HL-60/S4 treated with phorbol 12-myristate 13-acetate at 8.2 ng/mL for 4 days and 3 days (cell line): Measurements from ENCODE around the gene CCN5.
"Not testable (repeated sequence)": the region's sequence is repeated elsewhere in the genome, so short reads cannot be mapped to it uniquely, and the experiment has no call there.

Source experiments
- in situ Hi-C: fragments of 300-500 bp; cut with MboI; formaldehyde crosslinking; loops from 2 replicates; pipeline ENCODE4 v1.15.0; 2022; ENCODE audit warnings: low sequenced_read_pairs

CCN5 gene

GRCh38 chr20:44694159-44694558 is 21.0 kb upstream of the CCN5 start:
- in situ Hi-C loops: no loop called here

GRCh38 chr20:44695295-44695673 is 19.9 kb upstream of the CCN5 start:
- in situ Hi-C loops: no loop called here

GRCh38 chr20:44695674-44696300 is 19.4 kb upstream of the CCN5 start:
- in situ Hi-C loops: no loop called here

- in situ Hi-C loops: no loop called here
Observed at GRCh38 chr20:44696315-44696714, 18.9 kb upstream of the CCN5 start.

GRCh38 chr20:44697041-44697440 is 18.1 kb upstream of the CCN5 start:
- in situ Hi-C loops: not testable (repeated sequence)

GRCh38 chr20:44698351-44698750 is 16.8 kb upstream of the CCN5 start:
- in situ Hi-C loops: no loop called here

- in situ Hi-C loops: no loop called here
Observed at GRCh38 chr20:44700306-44700705, 14.9 kb upstream of the CCN5 start.

- in situ Hi-C loops: no loop called here
Observed at GRCh38 chr20:44701118-44701857, 13.9 kb upstream of the CCN5 start.

GRCh38 chr20:44701858-44702256 is 13.3 kb upstream of the CCN5 start:
- in situ Hi-C loops: no loop called here

GRCh38 chr20:44702776-44703175 is 12.4 kb upstream of the CCN5 start:
- in situ Hi-C loops: no loop called here

GRCh38 chr20:44703183-44703925 is 11.8 kb upstream of the CCN5 start:
- in situ Hi-C loops: no loop called here

GRCh38 chr20:44703956-44704488 is 11.1 kb upstream of the CCN5 start:
- in situ Hi-C loops: no loop called here

- in situ Hi-C loops: no loop called here
Observed at GRCh38 chr20:44704551-44704971, 10.6 kb upstream of the CCN5 start.

- in situ Hi-C loops: no loop called here
Observed at GRCh38 chr20:44705364-44706094, 9.6 kb upstream of the CCN5 start.

- in situ Hi-C loops: no loop called here
Observed at GRCh38 chr20:44706301-44707017, 8.7 kb upstream of the CCN5 start.

GRCh38 chr20:44707018-44707579 is 8.1 kb upstream of the CCN5 start:
- in situ Hi-C loops: no loop called here

- in situ Hi-C loops: no loop called here
Observed at GRCh38 chr20:44709380-44709779, 5.8 kb upstream of the CCN5 start.

GRCh38 chr20:44709797-44710196 is 5.4 kb upstream of the CCN5 start:
- in situ Hi-C loops: no loop called here

- in situ Hi-C loops: no loop called here
Observed at GRCh38 chr20:44711237-44711636, 3.9 kb upstream of the CCN5 start.

- in situ Hi-C loops: no loop called here
Observed at GRCh38 chr20:44714102-44714700, 968 bp upstream of the CCN5 start.
